Calu3 (cell line): ENCODE results near the gene AGPAT1. TPM values are rescaled to one million over a fixed set of nuclear protein-coding genes. Genes with fewer than 3 reads are reported as not detected.
A peak's percentile ranks its signal among the peaks of the same experiment; 100 is the strongest.

Experiments used
- BruUV-seq: library from RNA; stranded (reverse); fragments of 400-500 nt; replicated peaks from 2 replicates; lab custom pipeline; 2021; lab: Mats Ljungman, UMichigan
- CTCF ChIA-PET: fragments of 300-600 bp; sonication (Branson Sonifier 250); formaldehyde crosslinking; loops from one replicate; lab custom pipeline; 2022; ENCODE audit warnings: antibody characterized with exemption; lab: Charles Lee
- DNase-seq: peaks from one replicate; pipeline ENCODE4 v3.0.0; 2022
- H3K27ac Mint-ChIP-seq: one replicate; pipeline ENCODE4 v1.8.0; 2022; ENCODE audit warnings: mixed read lengths; ENCODE audit not compliant: unreplicated experiment
- H3K27me3 Mint-ChIP-seq: one replicate; pipeline ENCODE4 v1.8.0; 2022; ENCODE audit warnings: mixed read lengths; ENCODE audit not compliant: unreplicated experiment
- H3K36me3 Mint-ChIP-seq: one replicate; pipeline ENCODE4 v1.8.0; 2022; ENCODE audit warnings: mild to moderate bottlenecking, moderate library complexity, mixed read lengths; ENCODE audit not compliant: insufficient read depth, unreplicated experiment
- H3K4me1 Mint-ChIP-seq: one replicate; pipeline ENCODE4 v1.8.0; 2022; ENCODE audit warnings: mild to moderate bottlenecking, low read depth, mixed read lengths; ENCODE audit not compliant: unreplicated experiment
- H3K4me3 Mint-ChIP-seq: one replicate; pipeline ENCODE4 v1.8.0; 2022; ENCODE audit warnings: mild to moderate bottlenecking, low read depth, moderate library complexity, mixed read lengths; ENCODE audit not compliant: unreplicated experiment
- H3K9me3 Mint-ChIP-seq: one replicate; pipeline ENCODE4 v1.8.0; 2022; ENCODE audit warnings: low read depth, mixed read lengths; ENCODE audit not compliant: unreplicated experiment
- CTCF ChIP-seq: fragments of 200-600 bp; IDR thresholded peaks from one replicate; pipeline ENCODE4 v1.8.0; 2022; ENCODE audit warnings: antibody characterized with exemption; ENCODE audit not compliant: unreplicated experiment
- intact Hi-C: fragments of 100-400 bp; cut with micrococcal nuclease; formaldehyde crosslinking; loops from one replicate; pipeline ENCODE4 v1.10.0; 2022; ENCODE audit not compliant: unreplicated experiment
- total RNA-seq: library from RNA; stranded (reverse); gene quantifications from 2 replicates; pipeline ENCODE4 v1.2.3, GENCODE V29; 2022

Gene AGPAT1
- total RNA-seq, 1 experiment from 2014 or later, result 138 TPM

- peaks cover 43% of the 10 kb centered on the region for H3K4me1 Mint-ChIP-seq
- H3K9me3 Mint-ChIP-seq, result no peaks in the 10 kb centered on the region
- DNase-seq, result no peak
- CTCF ChIA-PET, result interaction anchor here (0.7 kb wide), 1 partner anchor 337 kb away, joined by 3 read pairs; no protein-coding TSS in a partner anchor
- no TSS peak for BruUV-seq
- peak overlapping the region; percentile 54 for H3K27ac Mint-ChIP-seq
- no peaks in the 10 kb centered on the region for H3K27me3 Mint-ChIP-seq
- H3K36me3 Mint-ChIP-seq, result peaks cover 72% of the 10 kb centered on the region
- TF ChIP-seq CTCF, result no peak
- peak overlapping the region; percentile 80 for H3K4me3 Mint-ChIP-seq
- intact Hi-C loops, result loop anchor here (10.0 kb wide), 1 partner anchor 247 kb away; the partner anchor contains the start of gene CFB
Observed at GRCh38 chr6:32191696-32192607, 16.1 kb upstream of the AGPAT1 start.

DNA sequence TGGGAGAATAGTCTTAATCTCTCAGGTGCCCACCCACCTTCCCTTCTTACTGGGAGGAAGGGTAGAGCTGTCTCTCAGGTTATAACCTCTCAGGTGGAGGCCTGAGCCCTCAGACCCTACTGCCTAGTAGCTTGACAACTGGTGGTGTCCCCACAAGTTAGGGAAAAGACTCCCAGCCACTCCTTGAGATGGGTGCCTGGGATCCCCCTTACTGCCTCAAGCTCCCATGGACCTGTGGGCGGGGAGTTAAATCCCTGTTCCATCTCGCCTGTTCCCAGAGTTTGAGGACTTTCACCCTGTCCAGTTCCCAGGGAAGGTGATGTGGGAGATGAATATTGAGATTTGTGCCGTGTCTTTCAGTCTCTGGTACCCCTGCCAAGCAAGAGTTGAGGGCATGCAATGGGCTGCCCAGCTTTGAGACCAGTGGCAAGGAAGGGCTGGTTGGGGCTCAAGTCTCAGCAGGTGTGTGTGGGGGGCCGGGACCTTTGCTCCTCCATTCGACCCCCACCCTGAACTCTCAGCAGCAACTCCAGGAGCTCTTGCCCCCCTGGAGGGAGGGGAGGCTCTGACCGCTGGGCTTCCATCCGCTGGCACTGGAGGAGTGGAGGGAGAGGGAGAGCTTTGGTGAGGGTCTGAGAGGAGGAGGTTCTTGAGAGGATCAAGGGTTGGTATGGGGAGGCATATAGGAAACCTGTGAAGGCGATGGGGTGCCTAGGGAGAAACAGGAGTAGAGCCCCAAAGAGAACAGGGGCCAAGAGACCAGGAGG, 15.2 kb upstream of the AGPAT1 start:
- Mint-ChIP-seq H3K4me1 (peaks cover 34% of the 10 kb centered on the region), H3K4me3 (peak overlapping the region; percentile 80)
- CTCF ChIA-PET, result interaction anchor here (1.0 to 1.8 kb wide), 2 partner anchors 14 to 81 kb away, joined by 5 to 8 read pairs; no protein-coding TSS in a partner anchor

DNA sequence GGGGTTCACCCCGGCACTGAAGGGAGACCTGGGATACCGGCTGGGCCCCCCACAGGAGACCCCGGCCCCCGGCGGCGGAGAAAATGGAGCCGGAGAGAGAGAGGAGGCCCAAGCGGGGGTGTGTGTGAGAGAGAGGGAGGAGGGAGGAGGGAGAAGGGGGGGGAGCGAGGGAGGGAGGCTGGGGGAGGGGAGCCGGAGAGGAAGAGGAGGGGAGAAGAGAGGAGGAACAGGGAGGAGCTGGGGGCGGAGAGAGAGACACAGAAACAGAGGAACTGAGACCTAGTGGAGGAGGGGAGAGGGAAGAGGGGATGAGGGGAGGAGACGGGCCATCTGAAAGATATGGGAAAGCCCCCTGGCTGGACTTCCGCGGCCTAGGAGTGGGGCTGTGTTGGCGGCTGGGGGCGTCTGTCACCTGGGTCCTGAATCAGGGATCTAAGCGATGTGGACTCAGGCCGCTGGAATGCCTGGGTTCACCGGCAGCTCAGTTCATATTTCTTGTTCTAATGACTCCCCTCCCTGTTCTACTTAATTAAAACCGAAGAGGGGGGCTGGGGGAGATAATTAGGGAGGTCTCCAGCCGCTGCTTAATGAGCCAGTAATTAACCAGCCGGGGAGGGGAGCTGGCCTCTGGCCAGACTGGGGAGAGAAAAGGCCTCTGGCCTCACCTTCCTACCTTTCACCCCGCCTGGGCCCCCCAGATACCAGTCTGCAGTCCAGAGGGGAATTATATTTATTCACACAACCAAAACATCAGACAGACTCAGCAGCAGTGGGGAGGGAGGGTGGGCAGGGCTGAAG, 14.4 kb upstream of the AGPAT1 start, which contains the start of gene PBX2:
TSS of gene PBX2 (minus strand) at position 149 of the 798 bp plus-strand sequence. CDS start 287 bp downstream, outside the sequence.
- peak; percentile 92 for DNase-seq
- intact Hi-C loops, result loop anchor here (10.0 kb wide), 1 partner anchor 245 kb away; the partner anchor contains the start of gene CFB
- TF ChIP-seq CTCF, result no peak
- Mint-ChIP-seq H3K27ac (peak within 1 kb of the TSS; percentile 70), H3K4me3 (peak within 1 kb of the TSS; percentile 80), H3K9me3 (no peaks in the 10 kb centered on the region), H3K27me3 (no peaks in the 10 kb centered on the region), H3K36me3 (peaks cover 71% of the 10 kb centered on the region), H3K4me1 (peaks cover 30% of the 10 kb centered on the region)
- CTCF ChIA-PET, result interaction anchor here (0.6 to 1.8 kb wide), 9 partner anchors 11 to 1308 kb away, joined by 3 to 8 read pairs (median 5); partner anchors contain the start of gene NOTCH4
- BruUV-seq, result TSS peak; percentile 92

More for the DNA sequence above, 15.2 kb upstream of the AGPAT1 start:
- no peaks in the 10 kb centered on the region for H3K9me3 Mint-ChIP-seq
- no peaks in the 10 kb centered on the region for H3K27me3 Mint-ChIP-seq
- H3K27ac Mint-ChIP-seq, result peak overlapping the region; percentile 54
- intact Hi-C loops, result loop anchor here (10.0 kb wide), 1 partner anchor 246 kb away; the partner anchor contains the start of gene CFB
- TF ChIP-seq CTCF, result no peak
- DNase-seq, result no peak
- H3K36me3 Mint-ChIP-seq, result peaks cover 72% of the 10 kb centered on the region
- no TSS peak for BruUV-seq
